Measurements from ENCODE around the gene TUBA3E.
A peak's percentile ranks its signal among the peaks of the same experiment; 100 is the strongest.

- TF ChIP-seq CTCF (IDR thresholded peaks at IDR 0.05), result peak in 1 of 7 experiments; percentile 4
- no peak for TF ChIP-seq POLR2A (IDR thresholded peaks at IDR 0.05)
Measured at GRCh38 chr2:130181325-130181879, 16.8 kb downstream of the TUBA3E start, which contains the start of gene SMPD4.
